HepG2 (cell line): ENCODE data around the gene TIPIN. TPM values are rescaled to one million over a fixed set of nuclear protein-coding genes. Genes with fewer than 3 reads are reported as not detected.

Experiments used
- BRD4 ChIP-seq: sonication (generic); formaldehyde crosslinking; IDR thresholded peaks from 2 replicates; pipeline ENCODE4 v1.4.0; 2020; ENCODE audit warnings: missing genetic modification reagents
- CREB1 ChIP-seq, 2 experiments: fragments of 450-650 bp in 1 of 2; IDR thresholded peaks; 2 replicates each; pipeline ENCODE4 v1.6.1; 2016 to 2017; ENCODE audit warnings: control low read depth in 1 of 2, mild to moderate bottlenecking in 1 of 2, missing compliant biosample characterization in 1 of 2, missing genetic modification characterization in 1 of 2
- ELK4 ChIP-seq: sonication (generic); formaldehyde crosslinking; IDR thresholded peaks from 2 replicates; pipeline ENCODE4 v1.9.0; 2021; ENCODE audit warnings: missing genetic modification reagents, borderline replicate concordance
- ERF ChIP-seq: IDR thresholded peaks from 2 replicates; pipeline ENCODE4 v1.6.1; 2018; ENCODE audit warnings: missing biosample characterization, missing genetic modification reagents
- GTF3A ChIP-seq: sonication (generic); formaldehyde crosslinking; conservative IDR thresholded peaks from 2 replicates; pipeline ENCODE4 v1.4.0; 2020; ENCODE audit warnings: mild to moderate bottlenecking, missing genetic modification reagents
- KDM6A ChIP-seq: IDR thresholded peaks from 2 replicates; pipeline ENCODE4 v1.6.1; 2016; ENCODE audit warnings: low read depth
- KLF16 ChIP-seq, 2 experiments: sonication (generic) in 1 of 2; formaldehyde crosslinking in 1 of 2; IDR thresholded peaks; 2 replicates each; pipeline versions ENCODE4 v1.6.1 to v1.8.0; 2016 to 2023; ENCODE audit warnings: missing genetic modification reagents in 2 of 2, missing compliant biosample characterization in 1 of 2
- MLX ChIP-seq: IDR thresholded peaks from 2 replicates; pipeline ENCODE4 v1.6.1; 2016
- MTF2 ChIP-seq: sonication (generic); formaldehyde crosslinking; IDR thresholded peaks from 2 replicates; pipeline ENCODE4 v1.5.0; 2020; ENCODE audit warnings: missing genetic modification reagents, borderline replicate concordance
- NFKBIZ ChIP-seq: IDR thresholded peaks from 2 replicates; pipeline ENCODE4 v1.6.1; 2018; ENCODE audit warnings: missing genetic modification reagents, missing compliant biosample characterization
- NFYB ChIP-seq: sonication (generic); formaldehyde crosslinking; IDR thresholded peaks from 2 replicates; pipeline ENCODE4 v1.4.0; 2020; ENCODE audit warnings: missing genetic modification reagents
- NR2F1 ChIP-seq, 2 experiments: fragments of 450-650 bp in 1 of 2; formaldehyde crosslinking in 1 of 2; IDR thresholded peaks; 2 replicates each; pipeline versions ENCODE4 v1.5.0 to v1.6.1; 2016 to 2020; ENCODE audit warnings: mild to moderate bottlenecking in 1 of 2, missing compliant biosample characterization in 1 of 2, missing genetic modification reagents in 1 of 2, moderate library complexity in 1 of 2
- PHF21A ChIP-seq: sonication (generic); formaldehyde crosslinking; IDR thresholded peaks from 2 replicates; pipeline ENCODE4 v1.5.0; 2020; ENCODE audit warnings: mild to moderate bottlenecking, missing genetic modification reagents
- SNAPC5 ChIP-seq: sonication (generic); formaldehyde crosslinking; IDR thresholded peaks from 2 replicates; pipeline ENCODE4 v1.8.1; 2023; ENCODE audit warnings: mild to moderate bottlenecking, missing genetic modification reagents, borderline replicate concordance
- SOX5 ChIP-seq: IDR thresholded peaks from 2 replicates; pipeline ENCODE4 v1.6.1; 2016; ENCODE audit warnings: borderline replicate concordance
- SP4 ChIP-seq: sonication (generic); formaldehyde crosslinking; IDR thresholded peaks from 2 replicates; pipeline ENCODE4 v1.8.1; 2023; ENCODE audit warnings: mild to moderate bottlenecking, missing genetic modification reagents
- SUZ12 ChIP-seq: fragments of 150-350 bp; IDR thresholded peaks from 2 replicates; pipeline ENCODE4 v1.6.1; 2014; ENCODE audit warnings: low read depth, low read length
- TGIF2 ChIP-seq: IDR thresholded peaks from 2 replicates; pipeline ENCODE4 v1.6.1; 2016; ENCODE audit warnings: control low read depth, missing compliant biosample characterization
- ZNF343 ChIP-seq: sonication (generic); formaldehyde crosslinking; IDR thresholded peaks from 2 replicates; pipeline ENCODE4 v1.4.0; 2020; ENCODE audit warnings: mild to moderate bottlenecking, missing genetic modification reagents
- ZNF569 ChIP-seq: sonication (generic); formaldehyde crosslinking; IDR thresholded peaks from 2 replicates; pipeline ENCODE4 v1.5.0; 2020; ENCODE audit warnings: mild to moderate bottlenecking, missing genetic modification reagents, moderate library complexity, borderline replicate concordance
- ZNF576 ChIP-seq: sonication (generic); formaldehyde crosslinking; IDR thresholded peaks from 2 replicates; pipeline ENCODE4 v1.4.0; 2020; ENCODE audit warnings: mild to moderate bottlenecking, missing genetic modification reagents
- ZNF687 ChIP-seq: sonication (generic); formaldehyde crosslinking; IDR thresholded peaks from 2 replicates; pipeline ENCODE4 v1.5.1; 2020; ENCODE audit warnings: mild to moderate bottlenecking, missing genetic modification reagents, moderate library complexity
- ZNF775 ChIP-seq: sonication (generic); formaldehyde crosslinking; IDR thresholded peaks from 2 replicates; pipeline ENCODE4 v1.4.0; 2020; ENCODE audit warnings: missing genetic modification reagents, mild to moderate bottlenecking, moderate library complexity, borderline replicate concordance
- ZNF792 ChIP-seq: IDR thresholded peaks from 2 replicates; pipeline ENCODE4 v1.6.1; 2016
- polyA plus RNA-seq, 8 experiments: library from polyadenylated mRNA; depleted of rRNA in 3 of 8; stranded (reverse) in 7 of 8; unstranded in 1 of 8; fragments of >200 nt; fragmentation: Illumina TruSeq in 4 of 8; extraction: Trizol in 4 of 8; gene quantifications; 2 replicates each; pipeline versions ENCODE4 v1.2.1 to v1.2.3, GENCODE V29; 2011 to 2016; ENCODE audit warnings: low read depth in 4 of 8, missing spikeins in 1 of 8, mixed read lengths in 1 of 8; ENCODE audit not compliant: insufficient read depth in 1 of 8
- total RNA-seq, 5 experiments: library from RNA; depleted of rRNA; stranded (reverse); fragments of >200 nt; fragmentation: Illumina TruSeq; extraction: Trizol; gene quantifications; 2 replicates each; pipeline ENCODE4 v1.2.3, GENCODE V29; 2016; ENCODE audit warnings: low read depth in 1 of 5

TIPIN gene
- total and polyA plus RNA-seq, 2 of the 13 experiments (the other 11 are each of a cell fraction or from before 2014, with no cell fraction given) = 2.7 to 28.6 TPM

GRCh38 chr15:66356359-66357236 lies at the start of gene TIPIN (continued):
- peak; percentile 97 for TF ChIP-seq ZNF687 (CRISPR knock-in tag)
- peak; percentile 75 for TF ChIP-seq ERF (CRISPR knock-in tag)
- no peak for TF ChIP-seq SUZ12
- no peak for TF ChIP-seq SOX5 (CRISPR knock-in tag)
- TF ChIP-seq MLX = peak; percentile 68
- TF ChIP-seq PHF21A (CRISPR knock-in tag) = peak; percentile 89
- peak; percentile 56 for TF ChIP-seq NFYB (CRISPR knock-in tag)
- TF ChIP-seq KDM6A (CRISPR knock-in tag) = no peak
- 0 out of 2 replicates have a peak, but pooled peaks have one; percentile 39 for TF ChIP-seq ZNF792 (CRISPR knock-in tag)
- TF ChIP-seq CREB1 (IDR thresholded peaks at IDR 0.05) = peak; percentile 52; the same call in 1 of the 2 replicates
- TF ChIP-seq CREB1 (CRISPR knock-in tag; IDR thresholded peaks at IDR 0.05) = peak; percentile 79
- TF ChIP-seq SNAPC5 (CRISPR knock-in tag) = no peak
- no peak for TF ChIP-seq NFKBIZ (CRISPR knock-in tag)
- no peak for TF ChIP-seq ELK4 (CRISPR knock-in tag)
- TF ChIP-seq GTF3A (CRISPR knock-in tag) = 0 out of 2 replicates have a peak, but pooled peaks have one; percentile 83
- TF ChIP-seq ZNF775 (CRISPR knock-in tag) = peak; percentile 90; the same call in 1 of the 2 replicates
- peak; percentile 91; the same call in 1 of the 2 replicates for TF ChIP-seq ZNF343 (CRISPR knock-in tag)
- peak; percentile 87 for TF ChIP-seq SP4 (CRISPR knock-in tag)
- no peak for TF ChIP-seq MTF2 (CRISPR knock-in tag)
- no peak for TF ChIP-seq BRD4 (CRISPR knock-in tag)
- peak in 1 of 2 experiments; percentile 53; a peak in 1 of 4 replicates for TF ChIP-seq KLF16 (CRISPR knock-in tag; IDR thresholded peaks at IDR 0.05)
- no peak; the same call in 1 of the 2 replicates for TF ChIP-seq ZNF576 (CRISPR knock-in tag)
- TF ChIP-seq ZNF569 (CRISPR knock-in tag) = no peak; the same call in 1 of the 2 replicates
- TF ChIP-seq NR2F1 (CRISPR knock-in tag; IDR thresholded peaks at IDR 0.05) = no peak
- peak; percentile 67; the same call in 1 of the 2 replicates for TF ChIP-seq TGIF2 (CRISPR knock-in tag)
